Thyroid gland (tissue), 4 donors: Measurements from ENCODE around the gene MTSS2.

Source experiments
- POLR2A ChIP-seq, 2 donors: fragments of 450-650 bp; IDR thresholded peaks; one replicate each; pipeline ENCODE4 v1.6.1; 2017; ENCODE audit warnings: antibody characterized with exemption in 2 of 2, mild to moderate bottlenecking in 2 of 2, moderate library complexity in 1 of 2
- TF ChIP-seq, protein P1 (sequence below), 6 experiments: fragments of 200-600 bp in 3 of 6; fragments of 450-650 bp in 3 of 6; sonication (generic) in 3 of 6; IDR thresholded peaks; one replicate each; pipeline ENCODE4 v1.5.1; 2016 to 2019; ENCODE audit warnings: antibody characterized with exemption in 6 of 6, mild to moderate bottlenecking in 2 of 6, inconsistent platforms in 1 of 6, moderate library complexity in 1 of 6

DNA sequence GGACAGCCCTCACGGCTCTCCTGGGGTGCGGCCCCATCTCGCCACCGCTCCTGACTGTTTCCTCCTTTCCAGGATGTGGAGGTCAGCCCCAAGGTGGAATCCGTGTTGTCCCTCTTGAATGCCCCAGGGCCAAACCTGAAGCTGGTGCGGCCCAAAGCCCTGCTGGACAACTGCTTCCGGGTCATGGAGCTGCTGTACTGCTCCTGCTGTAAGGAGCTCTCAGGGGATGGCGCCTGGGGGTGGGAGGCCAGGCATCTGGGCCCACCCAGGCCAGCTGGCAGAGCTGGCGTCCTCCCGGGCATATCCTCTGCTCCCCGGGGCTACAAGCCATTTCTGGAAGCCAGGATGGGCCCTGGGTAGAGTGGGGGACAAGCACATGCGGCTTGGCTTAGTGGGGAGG is 26.3 kb downstream of the MTSS2 start:
- TF ChIP-seq, protein P1, sequence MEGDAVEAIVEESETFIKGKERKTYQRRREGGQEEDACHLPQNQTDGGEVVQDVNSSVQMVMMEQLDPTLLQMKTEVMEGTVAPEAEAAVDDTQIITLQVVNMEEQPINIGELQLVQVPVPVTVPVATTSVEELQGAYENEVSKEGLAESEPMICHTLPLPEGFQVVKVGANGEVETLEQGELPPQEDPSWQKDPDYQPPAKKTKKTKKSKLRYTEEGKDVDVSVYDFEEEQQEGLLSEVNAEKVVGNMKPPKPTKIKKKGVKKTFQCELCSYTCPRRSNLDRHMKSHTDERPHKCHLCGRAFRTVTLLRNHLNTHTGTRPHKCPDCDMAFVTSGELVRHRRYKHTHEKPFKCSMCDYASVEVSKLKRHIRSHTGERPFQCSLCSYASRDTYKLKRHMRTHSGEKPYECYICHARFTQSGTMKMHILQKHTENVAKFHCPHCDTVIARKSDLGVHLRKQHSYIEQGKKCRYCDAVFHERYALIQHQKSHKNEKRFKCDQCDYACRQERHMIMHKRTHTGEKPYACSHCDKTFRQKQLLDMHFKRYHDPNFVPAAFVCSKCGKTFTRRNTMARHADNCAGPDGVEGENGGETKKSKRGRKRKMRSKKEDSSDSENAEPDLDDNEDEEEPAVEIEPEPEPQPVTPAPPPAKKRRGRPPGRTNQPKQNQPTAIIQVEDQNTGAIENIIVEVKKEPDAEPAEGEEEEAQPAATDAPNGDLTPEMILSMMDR (IDR thresholded peaks at IDR 0.05) = no peak
- no peak for TF ChIP-seq POLR2A (IDR thresholded peaks at IDR 0.05)
